ENCODE data around the gene CAMK1G. TPM values are rescaled to one million over a fixed set of nuclear protein-coding genes. Genes with fewer than 3 reads are reported as not detected.

CAMK1G gene
- polyA plus RNA-seq, 3 donors = 0.04 to 0.18 TPM; not detected in 1

GRCh38 chr1:209625791-209626285, 42.3 kb downstream of the CAMK1G start:
- WGBS, 3 donors = 87 to 90% (median 88%) methylated on average over 18 of the region's 18 CpGs
- H3K27ac ChIP-seq (ENCODE audit: low read depth, low read length) = no peak overlapping the region

DNA sequence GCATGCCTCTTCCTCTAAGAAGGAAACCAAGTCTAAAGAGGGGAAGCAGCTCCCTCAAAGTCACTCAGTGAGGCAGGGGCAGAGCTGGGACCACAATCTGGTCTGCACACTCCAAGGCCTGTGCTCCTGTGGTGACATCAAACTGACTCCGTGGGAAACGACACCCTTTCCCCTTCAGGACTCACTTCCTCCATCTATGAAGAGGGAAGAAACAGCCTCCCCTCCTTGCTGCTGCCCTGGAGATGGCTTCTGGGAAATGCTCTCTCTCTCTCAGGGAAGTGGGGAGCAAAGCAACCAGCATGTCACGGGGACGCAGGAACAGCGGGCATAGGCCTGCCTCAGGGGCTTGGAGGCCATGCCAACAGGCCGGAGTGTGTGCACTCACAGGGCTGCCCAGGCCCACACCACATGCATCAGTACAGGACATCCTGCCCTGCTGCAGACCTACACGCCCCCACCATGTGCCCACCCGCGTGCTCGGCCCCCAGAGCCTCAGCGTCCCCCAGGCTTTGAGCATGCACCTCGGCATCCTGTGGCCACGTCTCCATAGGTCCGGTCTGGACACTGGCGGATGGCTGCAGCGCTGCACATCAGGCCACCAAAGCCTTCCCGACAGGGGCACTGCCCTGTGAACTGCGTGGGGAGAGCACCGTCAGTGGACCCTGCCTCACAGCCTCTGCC, 43.0 kb downstream of the CAMK1G start:
- whole genome bisulfite sequencing, 3 donors = 87 to 97% (median 90%) methylated on average over 19 of the region's 19 CpGs
- no peak overlapping the region for H3K27ac ChIP-seq (ENCODE audit: low read depth, low read length)

DNA sequence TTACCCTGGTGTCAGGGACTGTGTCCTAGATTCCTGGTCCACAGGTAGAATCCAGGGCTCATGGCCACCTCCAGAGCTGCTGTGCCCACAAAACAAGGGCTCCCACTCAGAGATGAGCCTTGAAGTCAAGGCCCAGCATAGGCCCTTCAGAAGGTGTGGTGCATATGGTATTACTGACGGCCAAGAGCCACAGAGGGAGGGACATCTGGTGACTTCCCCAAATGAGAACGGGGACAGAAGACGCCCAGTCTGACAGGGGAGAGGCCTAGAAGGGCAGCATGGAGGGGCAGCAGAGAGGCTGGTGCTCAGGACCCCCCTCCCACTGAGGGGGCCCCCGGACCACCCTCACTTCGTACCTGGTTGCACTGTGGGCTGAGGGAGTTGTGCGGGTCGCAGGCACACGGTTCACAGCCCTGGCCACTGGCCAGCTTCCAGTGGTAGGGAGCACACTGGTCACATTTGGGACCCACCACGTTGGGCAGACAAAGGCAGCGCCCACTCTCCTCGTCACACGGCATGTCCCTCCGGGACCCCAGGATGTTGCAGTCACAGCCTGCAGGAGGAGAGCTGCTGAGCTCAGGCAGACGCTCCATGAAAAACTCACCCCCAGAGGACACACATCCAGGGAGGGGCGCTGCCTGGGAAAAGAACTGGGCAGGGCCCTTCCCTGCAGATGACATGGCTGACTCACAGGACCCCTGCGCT, 43.7 kb downstream of the CAMK1G start:
- WGBS, 3 donors = 45 to 62% (median 46%) methylated on average over 16 of the region's 16 CpGs
- no peak overlapping the region for H3K27ac ChIP-seq (ENCODE audit: low read depth, low read length)

GRCh38 chr1:209627732-209628196, 44.2 kb downstream of the CAMK1G start:
- H3K27ac ChIP-seq (ENCODE audit: low read depth, low read length) = no peak overlapping the region
- 36 to 43% (median 38%) methylated on average over 16 of the region's 16 CpGs for WGBS, 3 donors

GRCh38 chr1:209628618-209629299, 45.2 kb downstream of the CAMK1G start:
- WGBS, 3 donors = 87 to 93% (median 91%) methylated on average over 7 of the region's 7 CpGs
- H3K27ac ChIP-seq (ENCODE audit: low read depth, low read length) = no peak overlapping the region

DNA sequence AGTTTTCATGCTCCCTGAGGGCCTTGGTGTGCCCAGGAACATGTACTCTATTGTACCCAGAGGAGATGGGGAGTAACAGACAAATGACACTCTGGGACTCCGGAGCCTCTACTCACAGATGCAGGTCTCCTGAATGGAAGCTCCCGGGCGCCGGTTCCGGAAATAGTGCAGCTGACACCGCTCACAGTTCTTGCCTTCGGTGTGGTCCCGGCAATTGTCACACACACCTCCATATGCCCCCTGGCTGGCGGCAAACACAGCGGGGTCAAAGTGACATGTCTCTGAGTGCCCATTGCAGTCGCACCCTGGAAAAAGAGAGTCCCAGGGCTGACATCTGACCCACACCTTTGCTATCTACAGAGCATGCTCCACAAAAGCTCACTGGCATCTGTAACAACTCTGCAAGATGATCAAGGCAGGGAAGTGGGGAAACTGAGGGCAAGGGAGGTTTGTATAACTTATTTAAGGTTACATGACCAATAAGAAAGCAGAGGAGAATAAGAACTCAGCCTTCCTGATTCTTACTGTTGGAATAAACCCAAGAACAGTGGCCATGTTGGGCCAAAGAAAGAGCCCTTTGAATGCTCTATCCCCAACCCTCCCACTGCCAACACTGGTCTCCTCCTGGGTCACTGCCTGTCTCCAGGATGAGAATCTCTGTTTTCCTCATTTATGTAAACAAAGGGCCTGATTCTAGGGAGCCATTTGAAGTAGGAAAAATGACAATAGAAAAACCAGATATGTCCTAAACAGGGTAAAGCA, 46.3 kb downstream of the CAMK1G start:
- no peak overlapping the region for H3K27ac ChIP-seq (ENCODE audit: low read depth, low read length)
- 92 to 97% (median 94%) methylated on average over 11 of the region's 11 CpGs for WGBS, 3 donors

DNA sequence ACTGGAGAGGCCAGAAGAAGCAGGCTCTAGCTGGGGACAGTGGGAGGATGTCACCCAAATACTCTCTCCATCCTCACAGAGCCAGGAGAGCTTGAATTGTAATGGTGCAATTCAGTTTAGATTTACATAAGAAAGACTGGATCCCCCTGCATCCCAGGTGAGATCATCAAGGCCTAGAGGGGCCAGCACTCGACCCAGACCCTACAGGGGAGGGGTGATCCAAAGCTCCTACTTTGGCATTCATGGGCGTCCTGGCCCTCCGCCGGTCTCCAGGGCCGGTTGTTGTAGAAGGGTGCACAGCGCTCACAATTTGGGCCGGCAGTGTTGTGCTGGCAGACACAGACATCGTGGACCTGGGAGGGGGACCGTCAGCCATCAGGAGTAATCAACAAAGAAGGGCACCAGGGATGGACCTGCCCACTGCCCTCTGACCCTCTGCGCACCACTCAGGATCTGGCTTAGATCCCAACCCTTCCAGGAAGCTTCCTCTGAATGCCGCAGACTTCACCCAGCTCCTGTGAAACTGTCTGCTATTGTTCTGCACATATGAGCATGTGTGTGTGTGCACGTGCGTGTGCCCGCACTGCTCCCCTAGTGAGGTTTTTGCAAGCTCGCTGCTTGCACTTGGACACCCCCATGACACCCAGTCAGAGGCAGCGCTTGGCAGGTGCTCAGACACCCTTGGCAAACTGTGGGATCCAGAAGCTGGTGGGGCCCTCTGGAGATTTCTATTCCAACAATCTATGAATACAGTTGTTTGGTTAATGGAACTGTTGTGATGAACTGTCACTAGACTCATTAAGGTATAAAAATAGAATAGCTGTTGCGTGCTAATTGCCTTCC, 47.1 kb downstream of the CAMK1G start:
- 71 to 79% (median 73%) methylated on average over 17 of the region's 17 CpGs for WGBS, 3 donors
- no peak overlapping the region for H3K27ac ChIP-seq (ENCODE audit: low read depth, low read length)

- no peak overlapping the region for H3K27ac ChIP-seq (ENCODE audit: low read depth, low read length)
- 77 to 90% (median 81%) methylated on average over 6 of the region's 6 CpGs for WGBS, 3 donors
These were observed 50.0 kb downstream of the CAMK1G start for GRCh38 chr1:209633335-209633997.

- H3K27ac ChIP-seq (ENCODE audit: low read depth, low read length) = no peak overlapping the region
- WGBS, 3 donors = 86 to 91% (median 87%) methylated on average over 20 of the region's 20 CpGs
These were observed 50.7 kb downstream of the CAMK1G start for GRCh38 chr1:209634005-209634737.

DNA sequence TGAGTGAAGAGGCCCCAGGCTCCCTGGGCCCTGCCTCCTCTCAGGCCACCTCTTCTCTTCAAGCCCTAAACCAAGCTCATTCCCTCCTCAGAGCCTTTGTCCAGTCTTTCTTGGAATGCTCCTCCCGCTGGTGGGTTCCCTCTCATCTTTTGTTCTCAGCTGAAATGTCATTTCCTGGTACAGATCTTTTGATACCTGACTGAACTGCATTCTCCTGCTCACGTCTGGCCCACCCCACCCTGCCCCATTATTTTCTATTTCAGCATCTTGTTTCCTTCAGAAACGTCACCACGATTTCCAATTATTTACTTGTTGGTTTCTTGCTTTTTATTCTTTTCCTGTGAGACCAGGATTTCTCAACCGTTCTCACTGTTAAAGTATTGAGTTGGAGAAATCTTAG, 52.3 kb downstream of the CAMK1G start:
- 68 to 85% (median 74%) methylated on average over 5 of the region's 5 CpGs for WGBS, 3 donors
- H3K27ac ChIP-seq (ENCODE audit: low read depth, low read length) = no peak overlapping the region

DNA sequence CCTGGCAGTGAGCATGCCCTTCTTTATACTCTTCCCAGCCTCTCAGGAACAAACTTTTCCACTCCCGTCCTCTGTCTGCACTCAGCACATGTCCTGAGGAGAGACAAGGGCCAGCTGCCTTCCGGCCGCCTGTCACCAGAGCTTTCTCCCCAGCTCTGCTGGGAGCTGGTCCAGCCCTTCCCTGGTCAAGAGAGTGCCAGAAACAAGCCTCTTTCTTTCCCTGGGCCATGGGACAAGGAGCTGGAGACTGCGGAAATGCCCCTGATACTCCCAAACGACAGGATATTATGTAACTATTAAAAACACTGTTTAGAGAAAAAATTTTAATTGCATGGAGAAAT, 58.3 kb downstream of the CAMK1G start:
- peak overlapping the region; percentile 9 for H3K27ac ChIP-seq (ENCODE audit: low read depth, low read length)
- WGBS, 3 donors = 21 to 46% (median 34%) methylated on average over 5 of the region's 5 CpGs

GRCh38 chr1:209642816-209643215, 59.3 kb downstream of the CAMK1G start:
- 17 to 62% (median 40%) methylated on average over 3 of the region's 3 CpGs for WGBS, 3 donors
- no peak overlapping the region for H3K27ac ChIP-seq (ENCODE audit: low read depth, low read length)

DNA sequence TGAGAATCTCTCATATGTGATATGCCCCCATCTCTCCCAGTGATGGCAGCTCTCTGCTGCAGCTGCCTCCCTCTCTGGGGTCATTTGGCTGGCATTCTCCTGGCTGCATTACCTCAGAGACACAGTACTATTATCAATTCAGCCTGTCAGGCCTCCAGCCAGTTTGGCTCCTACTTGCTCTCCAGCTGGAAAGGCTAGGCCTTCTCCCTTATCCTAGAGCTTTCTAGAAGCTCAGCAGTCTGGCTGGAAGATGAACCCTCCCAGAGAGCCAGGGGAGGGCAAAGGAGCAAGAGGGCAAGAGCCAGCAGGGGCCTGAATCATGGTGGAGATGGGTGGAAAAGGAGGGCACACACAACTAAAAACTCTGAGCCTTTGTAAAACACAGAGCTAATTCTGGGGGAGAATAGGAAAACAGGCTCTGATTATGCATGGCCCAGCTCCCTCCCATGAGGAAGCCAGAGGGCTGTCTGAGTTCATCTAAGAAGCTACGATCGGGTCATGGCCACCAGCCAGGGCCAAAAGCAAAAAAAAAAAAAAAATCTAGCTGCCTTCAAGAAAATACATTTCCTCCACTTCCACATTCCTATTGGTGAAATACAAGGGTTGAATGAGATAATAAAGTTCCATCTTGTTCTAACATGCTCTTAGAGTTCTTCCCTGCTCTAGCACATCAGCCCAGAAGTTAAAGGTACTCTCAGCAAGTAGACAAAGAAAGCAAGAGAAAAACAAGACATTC, 59.9 kb downstream of the CAMK1G start:
- no peak overlapping the region for H3K27ac ChIP-seq (ENCODE audit: low read depth, low read length)
- WGBS, 3 donors = 15 to 30% (median 25%) methylated on average over 2 of the region's 2 CpGs

GRCh38 chr1:209645574-209646452, 62.3 kb downstream of the CAMK1G start:
- 53 to 75% (median 74%) methylated on average over 16 of the region's 16 CpGs for WGBS, 3 donors
- H3K27ac ChIP-seq (ENCODE audit: low read depth, low read length) = no peak overlapping the region

- WGBS, 3 donors = 89 to 92% (median 91%) methylated on average over 5 of the region's 5 CpGs
These were observed 63.0 kb downstream of the CAMK1G start for GRCh38 chr1:209646558-209646957.

More at GRCh38 chr1:209646558-209646957, 63.0 kb downstream of the CAMK1G start:
- H3K27ac ChIP-seq (ENCODE audit: low read depth, low read length) = no peak overlapping the region
